Body of pancreas (tissue), 4 donors: ENCODE data around the gene ZCCHC17. TPM values are rescaled to one million over a fixed set of nuclear protein-coding genes. Genes with fewer than 3 reads are reported as not detected.
"Not testable (repeated sequence)": the region's sequence is repeated elsewhere in the genome, so short reads cannot be mapped to it uniquely, and the experiment has no call there.

Experiments used
- ATAC-seq: fragments of 150-250 bp; one replicate; pipeline ENCODE4 v1.9.1; 2016
- DNase-seq, 4 donors: peaks; one replicate each; pipeline ENCODE4 v3.0.0-alpha.2; 2019
- H3K27ac ChIP-seq, 4 donors: fragments of 200-600 bp; sonication (generic); 1 replicate in 3 of 4; 2 replicates in 1 of 4; pipeline versions ENCODE4 v1.5.1 to v1.6.1; 2016 to 2019; ENCODE audit warnings: mild to moderate bottlenecking in 1 of 4, mixed read lengths in 1 of 4, moderate library complexity in 1 of 4
- H3K27me3 ChIP-seq, 2 donors: fragments of 200-600 bp; sonication (generic); one replicate each; pipeline ENCODE4 v1.6.0; 2016; ENCODE audit warnings: mild to moderate bottlenecking in 1 of 2
- H3K36me3 ChIP-seq, 2 donors: fragments of 200-600 bp; sonication (generic); replicated peaks in 1 of 2; 2 replicates each; pipeline ENCODE4 v1.5.1; 2016; ENCODE audit warnings: low read depth in 2 of 2; ENCODE audit not compliant: insufficient read depth in 1 of 2
- H3K4me1 ChIP-seq: fragments of 200-600 bp; sonication (generic); one replicate; pipeline ENCODE4 v1.6.0; 2016
- H3K4me3 ChIP-seq, 2 donors: fragments of 200-600 bp; sonication (generic); 1 replicate in 1 of 2; 2 replicates in 1 of 2; pipeline ENCODE4 v1.5.1; 2016 to 2019
- H3K9me3 ChIP-seq, 3 donors: fragments of 200-600 bp; sonication (generic); 1 replicate in 2 of 3; 2 replicates in 1 of 3; pipeline ENCODE4 v1.5.1; 2016
- POLR2A ChIP-seq, 3 donors: fragments of 450-650 bp; IDR thresholded peaks; one replicate each; pipeline ENCODE4 v1.6.1; 2016; ENCODE audit warnings: antibody characterized with exemption in 3 of 3, mild to moderate bottlenecking in 2 of 3
- WGBS, 2 donors: methylation state at CpG; one replicate each; pipeline ENCODE4 v1.1.5; 2017; 5-methylcytosine and 5-hydroxymethylcytosine counted together
- intact Hi-C: fragments of 100-400 bp; cut with DNase I; formaldehyde crosslinking; loops from one replicate; pipeline ENCODE4 v1.15.1; 2023
- total RNA-seq, 2 donors: library from RNA; depleted of rRNA; stranded (reverse); fragments of >200 nt; gene quantifications; one replicate each; pipeline ENCODE4 v1.1.0, GENCODE V29; 2016
- TF ChIP-seq, protein P1 (sequence below), 7 experiments: fragments of 450-650 bp in 4 of 7; fragments of 200-600 bp in 3 of 7; sonication (generic) in 3 of 7; IDR thresholded peaks; one replicate each; pipeline ENCODE4 v1.5.1; 2016 to 2019; ENCODE audit warnings: antibody characterized with exemption in 7 of 7

ZCCHC17 gene
- total RNA-seq, 2 donors from 2014 or later, result 8.0 to 9.2 TPM

DNA sequence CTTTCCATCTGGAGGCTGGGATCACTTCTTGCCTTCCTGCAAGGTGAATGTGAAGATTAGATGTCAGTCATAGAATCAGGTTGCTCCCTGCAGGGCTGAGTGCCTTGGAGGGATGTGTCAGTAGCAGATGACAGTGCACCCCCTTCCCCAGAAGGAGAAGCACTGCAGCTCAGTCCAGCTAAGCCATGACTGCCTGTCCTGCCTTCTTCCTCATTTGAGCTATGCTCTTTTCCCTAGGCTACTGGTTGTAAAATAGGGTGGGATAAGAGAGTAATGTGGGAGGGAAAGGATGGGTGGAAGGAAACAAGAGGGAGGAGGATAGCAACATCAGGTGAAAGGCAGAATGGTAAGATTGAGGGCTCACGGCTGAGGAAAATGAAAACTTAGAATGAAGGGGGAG lies 87.1 kb downstream of the ZCCHC17 start:
- Histone ChIP-seq H3K4me3 (no peak overlapping the region), H3K4me1 (no peaks in the 10 kb centered on the region), H3K27ac (no peak overlapping the region), H3K27me3 (no peaks in the 10 kb centered on the region), H3K9me3 (no peaks in the 10 kb centered on the region), H3K36me3 (no peaks in the 10 kb centered on the region)
- no peak for TF ChIP-seq POLR2A (IDR thresholded peaks at IDR 0.05)
- TF ChIP-seq, protein P1, sequence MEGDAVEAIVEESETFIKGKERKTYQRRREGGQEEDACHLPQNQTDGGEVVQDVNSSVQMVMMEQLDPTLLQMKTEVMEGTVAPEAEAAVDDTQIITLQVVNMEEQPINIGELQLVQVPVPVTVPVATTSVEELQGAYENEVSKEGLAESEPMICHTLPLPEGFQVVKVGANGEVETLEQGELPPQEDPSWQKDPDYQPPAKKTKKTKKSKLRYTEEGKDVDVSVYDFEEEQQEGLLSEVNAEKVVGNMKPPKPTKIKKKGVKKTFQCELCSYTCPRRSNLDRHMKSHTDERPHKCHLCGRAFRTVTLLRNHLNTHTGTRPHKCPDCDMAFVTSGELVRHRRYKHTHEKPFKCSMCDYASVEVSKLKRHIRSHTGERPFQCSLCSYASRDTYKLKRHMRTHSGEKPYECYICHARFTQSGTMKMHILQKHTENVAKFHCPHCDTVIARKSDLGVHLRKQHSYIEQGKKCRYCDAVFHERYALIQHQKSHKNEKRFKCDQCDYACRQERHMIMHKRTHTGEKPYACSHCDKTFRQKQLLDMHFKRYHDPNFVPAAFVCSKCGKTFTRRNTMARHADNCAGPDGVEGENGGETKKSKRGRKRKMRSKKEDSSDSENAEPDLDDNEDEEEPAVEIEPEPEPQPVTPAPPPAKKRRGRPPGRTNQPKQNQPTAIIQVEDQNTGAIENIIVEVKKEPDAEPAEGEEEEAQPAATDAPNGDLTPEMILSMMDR (IDR thresholded peaks at IDR 0.05), result no peak
- ATAC-seq (no peak), DNase-seq (no peak)
- intact Hi-C loops, result no loop called here
- WGBS, 2 donors, result 73 to 82% methylated on average over 1 of the region's 1 CpG

DNA sequence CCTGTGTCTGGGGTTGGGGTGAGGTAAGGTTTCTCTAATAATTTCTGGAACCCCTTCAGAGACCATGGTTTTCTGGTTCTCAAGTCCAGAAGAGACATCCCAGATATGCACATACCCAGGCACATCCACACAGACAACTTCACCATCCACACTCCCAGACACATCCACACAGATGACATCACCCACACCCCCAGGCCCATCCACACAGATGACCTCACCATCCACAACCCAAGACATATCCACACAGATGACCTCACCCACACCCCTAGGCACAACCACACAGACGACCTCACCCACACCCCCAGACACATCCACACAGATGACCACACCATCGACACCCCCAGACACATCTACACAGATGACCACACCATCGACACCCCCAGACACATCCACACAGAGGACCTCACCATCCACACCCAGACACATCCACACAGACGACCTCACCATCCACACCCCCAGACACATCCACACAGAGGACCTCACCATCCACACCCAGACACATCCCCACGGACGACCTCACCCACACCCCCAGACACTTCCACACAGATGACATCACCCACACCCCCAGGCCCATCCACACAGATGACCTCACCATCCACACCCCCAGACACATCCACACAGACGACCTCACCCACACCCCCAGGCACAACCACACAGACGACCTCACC lies 89.9 kb downstream of the ZCCHC17 start:
- H3K4me1 ChIP-seq, ATAC-seq, H3K27me3 ChIP-seq, DNase-seq, H3K4me3 ChIP-seq, H3K36me3 ChIP-seq, H3K9me3 ChIP-seq, H3K27ac ChIP-seq, intact Hi-C loops: not testable (repeated sequence)
- WGBS, 2 donors, result 48 to 49% methylated on average over 8 of the region's 8 CpGs

DNA sequence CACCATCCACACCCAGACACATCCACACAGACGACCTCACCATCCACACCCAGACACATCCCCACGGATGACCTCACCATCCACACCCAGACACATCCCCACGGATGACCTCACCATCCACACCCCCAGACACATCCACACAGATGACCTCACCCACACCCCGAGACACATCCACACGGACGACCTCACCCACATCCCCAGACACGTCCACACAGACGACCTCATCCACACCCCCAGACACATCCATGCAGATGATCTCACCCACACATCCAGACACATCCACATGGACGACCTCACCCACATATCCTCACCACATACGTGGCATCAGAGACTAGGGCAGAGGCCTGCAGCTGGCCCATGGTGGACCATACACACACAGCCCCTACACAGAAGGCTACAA lies 90.8 kb downstream of the ZCCHC17 start:
- intact Hi-C loops, result no loop called here

DNA sequence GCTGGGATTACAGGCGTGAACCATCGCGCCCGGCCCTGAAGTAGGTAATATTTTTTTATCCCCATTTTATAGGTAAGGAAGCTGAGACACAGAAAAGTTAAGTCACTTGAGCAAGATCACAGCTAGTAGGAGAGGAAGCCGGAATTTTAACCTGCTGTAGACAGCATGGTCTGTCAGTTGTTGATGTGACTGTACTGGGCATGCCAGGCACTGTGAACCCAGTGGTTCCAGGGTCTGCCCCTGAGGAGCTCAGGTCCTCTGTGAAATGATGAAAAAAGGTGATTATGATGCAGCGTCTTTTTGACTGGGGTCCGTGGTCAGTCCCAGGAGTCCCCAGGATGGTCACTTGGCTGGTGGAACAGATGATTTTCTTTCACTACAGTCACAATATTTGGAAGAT lies 92.8 kb downstream of the ZCCHC17 start:
- intact Hi-C loops, result no loop called here
- H3K27ac ChIP-seq, result no peak overlapping the region
- 87 to 92% methylated on average over 7 of the region's 7 CpGs for WGBS, 2 donors

More for the DNA sequence above, 90.8 kb downstream of the ZCCHC17 start:
- TF ChIP-seq, protein P1 (IDR thresholded peaks at IDR 0.05), result no peak
- Histone ChIP-seq H3K9me3 (no peaks in the 10 kb centered on the region), H3K4me1 (no peaks in the 10 kb centered on the region), H3K36me3 (no peaks in the 10 kb centered on the region), H3K27me3 (no peaks in the 10 kb centered on the region), H3K27ac (no peak overlapping the region), H3K4me3 (no peak overlapping the region)
- no peak for DNase-seq
- WGBS, 2 donors, result 55 to 59% methylated on average over 6 to 10 of the region's 10 CpGs
- no peak for ATAC-seq

DNA sequence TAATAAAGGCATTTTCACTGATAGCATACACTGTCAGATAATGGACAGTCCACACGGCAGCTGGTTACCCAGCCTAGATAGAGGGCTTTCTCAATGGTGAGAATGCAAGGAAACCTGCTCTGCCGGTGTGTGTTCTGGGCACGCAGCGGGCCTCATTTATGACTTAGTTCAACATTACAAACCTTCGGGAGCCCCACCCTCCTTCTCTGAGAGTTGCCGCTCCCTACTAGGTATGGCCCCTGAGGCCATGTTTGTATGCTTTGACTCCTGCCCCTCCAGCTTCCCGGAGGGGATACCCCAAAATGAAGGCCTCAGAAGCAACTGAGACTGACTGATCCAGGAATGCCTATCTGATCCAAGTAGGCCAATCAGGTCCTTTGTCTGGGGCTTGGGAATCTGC lies 93.2 kb downstream of the ZCCHC17 start:
- Histone ChIP-seq H3K36me3 (no peaks in the 10 kb centered on the region), H3K9me3 (no peaks in the 10 kb centered on the region), H3K27ac (no peak overlapping the region), H3K4me1 (peaks cover 9% of the 10 kb centered on the region), H3K4me3 (no peak overlapping the region), H3K27me3 (no peaks in the 10 kb centered on the region)
- ATAC-seq (no peak), DNase-seq (no peak)
- TF ChIP-seq POLR2A (IDR thresholded peaks at IDR 0.05), result no peak
- TF ChIP-seq, protein P1 (IDR thresholded peaks at IDR 0.05), result no peak
- 75 to 79% methylated on average over 7 of the region's 7 CpGs for WGBS, 2 donors
- intact Hi-C loops, result no loop called here

More for the DNA sequence above, 92.8 kb downstream of the ZCCHC17 start:
- H3K4me3 ChIP-seq, result no peak overlapping the region
- H3K9me3 ChIP-seq, result no peaks in the 10 kb centered on the region
- H3K4me1 ChIP-seq, result peaks cover 5% of the 10 kb centered on the region
- H3K27me3 ChIP-seq, result no peaks in the 10 kb centered on the region
- DNase-seq (no peak), ATAC-seq (no peak)
- no peaks in the 10 kb centered on the region for H3K36me3 ChIP-seq
- TF ChIP-seq POLR2A (IDR thresholded peaks at IDR 0.05), result no peak
- TF ChIP-seq, protein P1 (IDR thresholded peaks at IDR 0.05), result no peak
